T-helper 1 cell treated with Interleukin-12 subunit alpha and Interleukin-12 subunit beta and Interleukin-4 antibody, amounts not matched to agents 30 ng/mL and 1 ng/mL, for 36 hours (primary cell): ENCODE results near the gene MPND. TPM values are rescaled to one million over a fixed set of nuclear protein-coding genes. Genes with fewer than 3 reads are reported as not detected.
"Not testable (repeated sequence)": the region's sequence is repeated elsewhere in the genome, so short reads cannot be mapped to it uniquely, and the experiment has no call there.

Experiments
- intact Hi-C: fragments of 100-400 bp; cut with micrococcal nuclease; formaldehyde crosslinking; loops from one replicate; pipeline ENCODE4 v1.15.1; 2024
- total RNA-seq: library from RNA; stranded (reverse); gene quantifications from 2 replicates; pipeline ENCODE4 v1.2.3, GENCODE V29; 2022

MPND gene
- total RNA-seq, 1 donor from 2014 or later = 19.0 TPM

GRCh38 chr19:4345342-4346019 is 2.1 kb downstream of the MPND start:
- intact Hi-C loops = no loop called here

GRCh38 chr19:4346020-4346383 is 2.6 kb downstream of the MPND start:
- intact Hi-C loops = no loop called here

GRCh38 chr19:4347521-4347920 is 4.2 kb downstream of the MPND start:
- intact Hi-C loops = no loop called here

- intact Hi-C loops = not testable (repeated sequence)
Measured at GRCh38 chr19:4349225-4349624, 5.9 kb downstream of the MPND start.

- intact Hi-C loops = no loop called here
Measured at GRCh38 chr19:4350111-4350510, 6.7 kb downstream of the MPND start.

GRCh38 chr19:4350726-4351125 is 7.4 kb downstream of the MPND start:
- intact Hi-C loops = no loop called here

- intact Hi-C loops = loop anchor here (1.0 kb wide), 1 partner anchor 85 kb away; no protein-coding TSS in a partner anchor
Measured at GRCh38 chr19:4352701-4353121, 9.3 kb downstream of the MPND start.

- intact Hi-C loops = no loop called here
Measured at GRCh38 chr19:4354282-4354681, 10.9 kb downstream of the MPND start.

GRCh38 chr19:4354897-4355296 is 11.5 kb downstream of the MPND start:
- intact Hi-C loops = no loop called here

- intact Hi-C loops = no loop called here
Measured at GRCh38 chr19:4357095-4357797, 13.9 kb downstream of the MPND start.

- intact Hi-C loops = no loop called here
Measured at GRCh38 chr19:4357921-4358326, 14.6 kb downstream of the MPND start.

GRCh38 chr19:4358709-4359626 is 15.6 kb downstream of the MPND start:
- intact Hi-C loops = no loop called here

GRCh38 chr19:4359627-4360000 is 16.3 kb downstream of the MPND start:
- intact Hi-C loops = no loop called here

GRCh38 chr19:4360081-4360569 is 16.8 kb downstream of the MPND start:
- intact Hi-C loops = no loop called here

GRCh38 chr19:4360641-4361151 is 17.3 kb downstream of the MPND start:
- intact Hi-C loops = no loop called here

GRCh38 chr19:4361152-4362046 is 18.0 kb downstream of the MPND start:
- intact Hi-C loops = no loop called here

GRCh38 chr19:4362101-4362828 is 18.9 kb downstream of the MPND start:
- intact Hi-C loops = no loop called here

GRCh38 chr19:4362831-4363545 is 19.6 kb downstream of the MPND start:
- intact Hi-C loops = no loop called here
